Type B pancreatic cell (in vitro differentiated cells): Measurements from ENCODE around the gene TEAD3. TPM values are rescaled to one million over a fixed set of nuclear protein-coding genes. Genes with fewer than 3 reads are reported as not detected.

Source experiments
- DNase-seq: peaks from one replicate; pipeline ENCODE4 v3.0.0; 2021; ENCODE audit warnings: mixed read lengths; ENCODE audit not compliant: unreplicated experiment; ENCODE audit errors: extremely low spot score
- H3K27ac Mint-ChIP-seq: 2 replicates; pipeline ENCODE4 v1.8.0; 2021; ENCODE audit warnings: mild to moderate bottlenecking, mixed read lengths
- H3K27me3 Mint-ChIP-seq: 2 replicates; pipeline ENCODE4 v1.8.0; 2021; ENCODE audit warnings: mixed read lengths
- H3K36me3 Mint-ChIP-seq: 2 replicates; pipeline ENCODE4 v1.8.0; 2021; ENCODE audit warnings: mixed read lengths
- H3K4me1 Mint-ChIP-seq: one replicate; pipeline ENCODE4 v1.8.0; 2021; ENCODE audit warnings: mixed read lengths; ENCODE audit not compliant: unreplicated experiment
- H3K4me3 Mint-ChIP-seq: 2 replicates; pipeline ENCODE4 v1.8.0; 2021; ENCODE audit warnings: mild to moderate bottlenecking, mixed read lengths
- H3K9me3 Mint-ChIP-seq: 2 replicates; pipeline ENCODE4 v1.8.0; 2021; ENCODE audit warnings: mixed read lengths
- total RNA-seq: library from RNA; stranded (reverse); gene quantifications from 2 replicates; pipeline ENCODE4 v1.2.1, GENCODE V29; 2021; ENCODE audit warnings: low replicate concordance
- TF ChIP-seq, protein P1 (sequence below): fragments of 200-600 bp; sonication (generic); conservative IDR thresholded peaks from 2 replicates; pipeline ENCODE4 v1.5.0; 2021; ENCODE audit warnings: antibody characterized with exemption, mild to moderate bottlenecking

Gene TEAD3
- total RNA-seq, 1 donor from 2014 or later, result 49.8 TPM

DNA sequence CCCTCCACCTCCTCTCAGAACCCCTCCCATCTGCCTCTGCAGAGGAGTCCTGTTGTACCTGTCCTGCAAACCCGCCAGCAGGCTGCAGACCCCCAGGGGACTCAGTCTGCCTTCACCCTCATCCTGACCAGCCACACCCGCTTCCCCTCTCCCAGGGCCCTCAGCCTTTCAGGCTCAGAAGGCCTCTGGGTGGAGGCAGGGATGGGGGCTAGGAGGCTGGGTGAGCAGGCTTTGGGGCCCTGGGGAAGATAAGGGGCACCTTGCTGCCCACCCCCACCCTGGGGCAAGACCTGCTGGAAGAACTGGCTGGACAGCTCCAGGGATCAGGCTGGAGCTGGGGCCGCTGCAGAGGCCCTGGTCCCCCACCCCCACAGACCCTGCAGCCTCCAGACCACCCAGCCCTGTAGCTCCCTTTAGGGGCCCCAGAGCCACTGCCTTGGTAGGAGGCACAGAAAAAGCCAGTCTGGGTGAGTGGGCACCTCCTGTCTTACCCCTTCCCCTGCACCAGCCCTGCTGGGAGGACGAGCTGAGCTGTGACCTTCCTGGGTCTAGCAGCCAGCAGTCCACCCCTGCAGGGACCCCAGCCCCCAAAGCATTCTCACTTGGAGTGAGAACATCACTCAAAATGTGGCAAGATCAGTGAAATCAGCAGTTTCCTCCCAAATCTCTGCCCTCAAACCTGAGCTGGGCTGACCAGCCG, 5.2 kb downstream of the TEAD3 start:
- peaks cover 2% of the 10 kb centered on the region for H3K36me3 Mint-ChIP-seq
- DNase-seq, result no peak
- peak overlapping the region; percentile 96 for H3K27ac Mint-ChIP-seq
- H3K9me3 Mint-ChIP-seq, result no peaks in the 10 kb centered on the region
- peak overlapping the region; percentile 88 for H3K4me3 Mint-ChIP-seq
- TF ChIP-seq, protein P1, sequence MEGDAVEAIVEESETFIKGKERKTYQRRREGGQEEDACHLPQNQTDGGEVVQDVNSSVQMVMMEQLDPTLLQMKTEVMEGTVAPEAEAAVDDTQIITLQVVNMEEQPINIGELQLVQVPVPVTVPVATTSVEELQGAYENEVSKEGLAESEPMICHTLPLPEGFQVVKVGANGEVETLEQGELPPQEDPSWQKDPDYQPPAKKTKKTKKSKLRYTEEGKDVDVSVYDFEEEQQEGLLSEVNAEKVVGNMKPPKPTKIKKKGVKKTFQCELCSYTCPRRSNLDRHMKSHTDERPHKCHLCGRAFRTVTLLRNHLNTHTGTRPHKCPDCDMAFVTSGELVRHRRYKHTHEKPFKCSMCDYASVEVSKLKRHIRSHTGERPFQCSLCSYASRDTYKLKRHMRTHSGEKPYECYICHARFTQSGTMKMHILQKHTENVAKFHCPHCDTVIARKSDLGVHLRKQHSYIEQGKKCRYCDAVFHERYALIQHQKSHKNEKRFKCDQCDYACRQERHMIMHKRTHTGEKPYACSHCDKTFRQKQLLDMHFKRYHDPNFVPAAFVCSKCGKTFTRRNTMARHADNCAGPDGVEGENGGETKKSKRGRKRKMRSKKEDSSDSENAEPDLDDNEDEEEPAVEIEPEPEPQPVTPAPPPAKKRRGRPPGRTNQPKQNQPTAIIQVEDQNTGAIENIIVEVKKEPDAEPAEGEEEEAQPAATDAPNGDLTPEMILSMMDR, result no peak
- H3K4me1 Mint-ChIP-seq, result peaks cover 53% of the 10 kb centered on the region
- H3K27me3 Mint-ChIP-seq, result no peaks in the 10 kb centered on the region

DNA sequence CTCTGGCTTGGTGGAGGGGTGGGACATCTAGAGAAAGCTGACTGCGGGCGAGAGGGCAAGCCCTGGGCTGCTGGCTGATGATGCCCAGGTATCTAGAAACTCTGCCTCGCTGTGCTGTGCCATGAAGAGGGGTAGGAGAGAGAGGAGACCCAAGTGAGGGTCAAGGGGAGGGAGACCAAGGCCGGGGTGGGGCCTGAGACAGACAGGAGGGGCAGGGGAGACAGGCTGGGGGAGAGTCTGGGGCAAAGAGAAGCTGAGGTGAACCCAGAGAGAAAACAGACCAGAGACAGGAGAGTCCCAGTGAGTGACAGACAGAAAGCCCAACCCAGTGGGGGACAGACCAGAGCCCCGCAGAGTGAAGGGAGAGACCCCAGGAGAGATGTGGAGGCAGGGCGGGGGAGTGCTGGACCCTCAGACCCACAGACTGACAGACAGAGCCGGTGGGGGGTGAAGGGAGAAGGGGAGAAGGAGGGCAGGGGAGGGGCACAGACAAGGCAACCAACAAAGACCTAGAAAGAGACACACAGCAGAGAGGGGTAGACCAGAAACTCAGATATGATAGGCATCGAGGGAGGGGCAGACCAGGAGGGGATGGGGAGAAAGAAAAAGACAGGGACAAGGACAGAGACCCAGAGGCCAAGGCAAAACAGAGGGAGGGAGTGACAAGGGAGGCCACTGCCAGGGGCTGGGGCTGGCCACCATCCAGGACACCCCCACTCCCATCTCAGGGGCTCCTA, 5.9 kb downstream of the TEAD3 start:
- H3K9me3 Mint-ChIP-seq, result no peaks in the 10 kb centered on the region
- H3K36me3 Mint-ChIP-seq, result peaks cover 3% of the 10 kb centered on the region
- H3K4me1 Mint-ChIP-seq, result peaks cover 54% of the 10 kb centered on the region
- no peaks in the 10 kb centered on the region for H3K27me3 Mint-ChIP-seq
- peak overlapping the region; percentile 96 for H3K27ac Mint-ChIP-seq
- DNase-seq, result no peak
- TF ChIP-seq, protein P1, result no peak
- peak overlapping the region; percentile 88 for H3K4me3 Mint-ChIP-seq

DNA sequence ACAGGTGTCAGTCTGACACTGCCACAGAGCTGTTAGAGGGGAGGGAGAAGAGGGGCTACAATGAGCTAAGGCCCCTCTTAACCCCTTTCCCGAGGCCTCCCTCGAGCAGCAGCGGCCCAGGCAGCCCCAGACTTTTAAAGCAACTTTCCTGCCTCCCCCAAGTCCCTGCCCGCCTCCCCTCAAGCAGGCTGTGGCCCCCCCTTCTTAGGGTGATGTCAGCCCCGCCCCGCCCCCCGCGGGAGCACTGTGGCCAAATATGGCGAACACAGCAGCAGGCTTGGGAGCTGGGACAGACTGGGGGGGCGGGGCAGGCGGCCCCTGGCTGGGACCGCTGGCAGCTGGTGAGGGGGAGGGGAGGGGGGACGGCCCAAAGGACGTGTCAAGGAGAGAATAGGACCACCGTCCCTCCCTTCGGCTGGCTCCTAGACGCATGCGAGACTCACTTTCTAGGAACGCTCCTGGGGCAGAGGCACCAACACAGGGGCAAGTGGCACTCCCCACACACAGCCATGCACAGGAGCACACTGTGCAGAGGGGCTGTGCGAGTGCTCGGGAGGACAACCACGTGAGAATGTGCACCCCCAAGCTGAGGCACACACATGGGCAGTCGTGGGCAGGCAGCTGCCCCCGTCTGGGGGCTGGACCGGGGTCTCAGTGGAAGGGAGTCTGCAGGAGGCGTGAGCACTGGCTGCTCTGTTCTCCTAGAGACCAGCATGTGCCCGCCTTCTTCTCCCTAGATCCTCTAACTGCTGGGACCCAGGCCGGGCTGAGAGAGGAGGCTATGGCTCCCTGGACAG, 6.7 kb downstream of the TEAD3 start:
- H3K4me3 Mint-ChIP-seq, result peak overlapping the region; percentile 88
- peak overlapping the region; percentile 96 for H3K27ac Mint-ChIP-seq
- TF ChIP-seq, protein P1, result no peak
- peaks cover 53% of the 10 kb centered on the region for H3K4me1 Mint-ChIP-seq
- no peaks in the 10 kb centered on the region for H3K9me3 Mint-ChIP-seq
- H3K36me3 Mint-ChIP-seq, result peaks cover 3% of the 10 kb centered on the region
- DNase-seq, result no peak
- no peaks in the 10 kb centered on the region for H3K27me3 Mint-ChIP-seq

DNA sequence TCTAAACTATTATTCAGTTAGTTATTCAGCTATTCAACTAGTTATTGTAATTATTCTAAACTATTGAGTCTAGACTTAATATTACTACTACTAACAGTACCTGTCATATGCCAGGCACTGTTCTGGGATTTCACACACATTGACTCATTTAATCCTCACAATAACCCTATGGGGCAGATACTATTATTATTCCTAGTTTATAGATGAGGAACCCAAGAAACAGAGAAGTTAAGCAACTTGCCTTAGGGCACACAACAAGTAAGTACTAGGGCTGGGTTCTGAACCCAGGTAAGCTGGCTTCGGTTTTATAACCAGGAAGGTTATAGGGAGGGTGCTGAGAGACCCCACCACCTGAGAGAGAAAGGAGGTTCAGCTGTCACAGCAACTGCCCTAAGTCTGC, 7.8 kb downstream of the TEAD3 start:
- Mint-ChIP-seq H3K36me3 (peaks cover 3% of the 10 kb centered on the region), H3K4me1 (peaks cover 48% of the 10 kb centered on the region), H3K27me3 (no peaks in the 10 kb centered on the region), H3K4me3 (peak overlapping the region; percentile 60), H3K9me3 (no peaks in the 10 kb centered on the region), H3K27ac (peak overlapping the region; percentile 99)
- TF ChIP-seq, protein P1, result no peak
- no peak for DNase-seq

DNA sequence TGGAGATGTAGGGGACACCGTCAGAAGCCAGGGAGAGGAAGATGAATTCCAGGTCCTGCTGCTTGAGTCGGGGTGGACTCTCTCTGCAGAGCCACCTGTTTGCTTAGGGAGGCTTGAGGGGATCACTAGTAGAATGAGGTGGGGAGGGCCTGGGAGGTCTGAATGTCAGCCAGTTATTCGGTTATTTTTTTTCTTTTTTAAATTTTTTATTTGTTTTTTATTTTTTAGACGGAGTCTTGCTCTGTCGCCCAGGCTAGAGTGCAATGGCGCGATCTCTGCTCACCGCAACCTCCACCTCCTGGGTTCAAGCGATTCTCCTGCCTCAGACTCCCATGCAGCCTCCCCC, 8.4 kb downstream of the TEAD3 start:
- TF ChIP-seq, protein P1, result no peak
- peak overlapping the region; percentile 61 for H3K4me3 Mint-ChIP-seq
- DNase-seq, result no peak
- H3K27ac Mint-ChIP-seq, result peak overlapping the region; percentile 99
- peaks cover 3% of the 10 kb centered on the region for H3K36me3 Mint-ChIP-seq
- H3K27me3 Mint-ChIP-seq, result no peaks in the 10 kb centered on the region
- H3K4me1 Mint-ChIP-seq, result peaks cover 42% of the 10 kb centered on the region
- H3K9me3 Mint-ChIP-seq, result no peaks in the 10 kb centered on the region
